Stimulated activated CD8-positive, alpha-beta memory T cell treated with anti-CD3 and anti-CD28 coated beads, Interleukin-7, amount 100 ng/mL, for 1 hour (primary cell): ENCODE measurements around the gene INPP4A.

Source experiments
- DNase-seq, 2 donors: peaks; one replicate each; pipeline ENCODE4 v3.0.0-alpha.2; 2020; ENCODE audit warnings: low read depth in 2 of 2

INPP4A gene

DNA sequence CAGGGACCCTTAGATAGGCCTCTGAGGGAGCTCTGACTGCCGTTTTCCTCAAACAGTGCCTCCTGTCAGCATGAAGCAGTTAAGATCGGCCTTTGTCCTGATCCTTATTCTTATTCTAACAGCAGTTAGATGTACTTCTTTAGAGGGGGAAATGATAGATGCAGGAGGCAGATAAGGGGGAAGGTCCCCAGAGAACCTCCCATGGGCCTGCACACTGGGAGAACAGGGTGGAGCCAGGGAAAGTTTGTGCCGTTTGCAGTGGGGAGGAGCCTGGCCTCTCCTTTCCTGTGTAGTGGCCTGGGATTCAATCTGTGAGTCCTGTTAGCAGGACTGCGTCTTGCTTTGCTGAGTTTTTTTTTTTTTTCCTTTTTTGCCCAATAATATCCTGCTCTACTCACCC, 7.9 kb upstream of the INPP4A start:
- no peak for DNase-seq

DNA sequence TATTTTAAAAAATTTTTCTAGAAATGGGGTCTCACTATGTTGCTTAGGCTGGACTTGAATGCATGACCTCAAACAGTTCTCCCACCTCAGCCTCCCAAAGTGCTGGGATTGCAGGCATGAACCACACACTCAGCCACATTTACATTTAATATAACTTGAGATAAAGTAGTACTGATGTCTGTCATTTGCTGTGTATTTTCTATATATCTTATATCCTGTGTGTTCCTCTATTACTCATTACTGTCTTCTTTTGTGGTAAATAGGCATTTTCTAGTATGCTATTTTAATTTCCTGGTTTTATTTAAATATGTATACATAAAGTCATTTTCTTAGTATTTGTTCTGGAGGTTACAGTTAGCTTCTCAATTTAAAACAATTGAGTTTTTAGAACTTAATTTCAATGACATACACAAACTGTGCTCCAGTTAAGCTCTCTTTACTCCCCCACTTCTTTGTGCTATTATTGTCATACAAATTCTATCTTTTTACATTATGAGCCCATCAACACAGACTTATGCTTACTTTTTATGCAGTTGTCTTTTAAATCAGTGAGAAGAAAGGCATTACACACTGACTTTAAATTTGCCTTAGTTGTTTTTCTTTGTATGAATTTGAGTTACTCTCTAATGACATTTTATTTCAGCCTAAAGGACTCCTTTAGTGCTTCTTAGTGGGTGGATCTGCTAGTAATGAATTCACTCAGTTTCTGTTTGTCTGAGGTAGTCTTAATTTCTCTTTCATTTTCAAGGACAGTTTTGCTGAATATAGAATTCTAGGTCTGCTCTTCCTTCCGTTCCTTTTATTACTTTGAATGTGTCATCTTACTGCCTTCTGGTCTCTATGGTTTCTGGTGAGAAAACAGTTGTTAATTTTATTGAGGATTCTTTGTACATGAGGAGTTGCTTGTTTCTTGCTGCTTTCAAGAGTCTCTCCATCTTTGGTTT, 6.2 kb upstream of the INPP4A start:
- DNase-seq = no peak

DNA sequence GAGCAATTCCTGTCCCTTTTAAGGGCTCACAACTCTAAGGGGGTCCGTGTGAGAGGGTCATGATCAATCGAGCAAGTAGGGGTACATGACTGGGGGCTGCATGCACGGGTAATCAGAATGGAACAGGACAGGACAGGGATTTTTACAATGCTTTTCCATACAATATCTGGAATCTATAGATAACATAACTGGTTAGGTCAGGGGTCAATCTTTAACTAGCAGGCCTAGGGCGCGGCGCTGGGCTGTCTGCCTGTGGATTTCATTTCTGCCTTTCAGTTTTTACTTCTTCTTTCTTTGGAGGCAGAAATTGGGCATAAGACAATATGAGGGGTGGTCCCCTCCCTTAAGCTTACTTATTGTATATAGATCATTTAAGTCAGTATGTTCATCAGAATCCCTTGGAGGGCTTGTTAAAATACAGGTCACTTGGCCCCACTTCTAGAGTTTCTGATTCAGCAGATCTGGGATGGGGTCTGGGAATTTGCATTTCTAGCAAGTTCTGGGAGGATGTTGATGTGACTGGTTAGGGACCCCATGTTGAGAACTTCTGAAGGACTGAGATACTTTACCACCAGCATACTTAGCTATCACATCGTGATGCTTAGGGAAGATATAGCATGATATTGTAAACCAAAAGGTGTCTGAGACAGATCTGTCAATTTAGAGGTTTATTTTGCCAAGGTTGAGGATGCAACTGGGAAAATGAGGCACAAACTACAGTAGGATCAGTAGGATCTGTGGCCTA, 2.8 kb upstream of the INPP4A start:
- no peak for DNase-seq

DNA sequence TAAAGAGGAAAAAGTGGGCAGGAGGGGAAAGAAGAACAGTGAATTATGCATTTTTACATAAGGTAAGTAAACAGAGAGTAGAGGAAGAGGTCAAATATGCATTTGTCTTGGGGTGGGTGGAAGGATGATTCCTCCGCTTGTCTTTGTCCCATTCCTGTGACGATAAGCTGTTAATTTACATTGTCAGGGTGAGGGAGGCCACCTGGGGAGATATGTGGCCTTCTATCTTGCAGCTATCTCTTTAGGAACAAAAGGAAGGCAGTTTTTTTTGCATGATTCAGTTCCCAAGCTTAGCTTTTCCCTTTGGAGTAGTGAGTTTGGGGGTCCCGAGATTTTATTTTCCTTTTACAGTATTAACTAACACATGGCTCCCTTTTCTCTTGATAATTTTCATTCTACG, 2.2 kb upstream of the INPP4A start:
- no peak for DNase-seq

DNA sequence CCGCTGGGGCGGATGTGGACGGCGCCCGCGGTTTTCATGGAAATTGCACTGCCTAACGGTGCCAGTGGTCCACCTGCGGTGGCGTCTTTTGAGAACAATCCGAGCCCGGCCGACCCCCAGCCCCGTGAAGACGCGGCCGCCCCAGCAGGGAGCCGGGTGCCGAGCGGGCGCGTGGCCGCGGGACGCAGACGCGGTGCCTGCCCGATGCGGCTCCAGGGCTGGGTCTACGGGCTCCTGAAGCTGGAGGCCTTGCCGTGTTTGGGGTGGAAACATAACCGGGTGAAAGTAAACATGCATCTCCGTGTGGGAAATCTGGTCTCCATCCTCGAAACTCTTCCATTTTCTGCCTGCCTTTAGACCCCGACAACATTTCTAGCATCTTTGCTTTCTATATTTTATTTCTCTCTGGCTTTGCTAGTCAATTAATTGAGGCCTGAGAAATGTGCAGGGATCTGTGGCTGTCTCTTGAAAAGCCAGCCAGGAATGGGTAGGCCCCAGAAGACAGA, 572 bp downstream of the INPP4A start:
- no peak for DNase-seq

DNA sequence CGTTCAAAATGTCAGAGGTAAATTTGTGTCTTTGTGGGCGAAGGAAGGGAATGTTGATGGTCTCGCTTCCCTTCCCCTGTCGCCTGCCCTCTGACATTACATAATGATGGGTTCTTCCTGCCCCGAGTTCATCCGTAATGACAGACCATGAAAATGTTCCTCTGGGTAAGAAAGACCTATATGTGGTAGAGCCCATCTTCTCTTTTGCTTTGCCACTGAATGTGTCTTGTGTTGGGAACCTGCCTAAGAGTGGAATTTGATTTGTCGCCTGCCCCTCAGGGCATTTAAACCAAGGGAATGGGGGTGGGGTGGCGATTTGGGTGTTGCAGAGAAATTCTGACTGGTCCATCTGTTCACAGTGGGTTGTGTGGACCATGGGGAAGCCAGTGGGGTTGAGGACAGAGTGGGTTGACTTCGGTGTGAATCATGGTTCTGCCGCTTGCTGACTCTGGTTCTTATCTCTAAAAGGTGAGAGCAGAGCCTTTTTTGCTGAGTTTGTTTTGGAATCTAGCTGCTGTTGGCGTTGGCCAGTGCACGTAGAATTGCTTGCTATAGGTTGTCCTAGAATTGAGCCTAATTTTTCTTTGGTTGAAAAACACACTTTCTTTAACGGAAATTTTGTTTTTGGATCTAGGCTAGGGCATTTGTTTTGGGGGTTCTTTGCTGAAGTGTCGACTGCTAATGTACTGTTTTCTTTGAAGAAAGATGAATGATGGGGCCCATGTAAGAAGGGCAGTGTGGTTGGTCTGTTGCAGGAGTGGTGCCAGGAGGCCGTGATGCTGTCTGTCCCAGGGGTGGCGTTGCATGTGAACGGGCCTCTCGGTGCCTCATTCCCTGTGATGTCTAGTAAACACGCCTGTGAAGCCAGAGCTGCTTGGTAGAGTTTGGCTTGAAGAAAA, 1.3 kb downstream of the INPP4A start:
- no peak for DNase-seq

DNA sequence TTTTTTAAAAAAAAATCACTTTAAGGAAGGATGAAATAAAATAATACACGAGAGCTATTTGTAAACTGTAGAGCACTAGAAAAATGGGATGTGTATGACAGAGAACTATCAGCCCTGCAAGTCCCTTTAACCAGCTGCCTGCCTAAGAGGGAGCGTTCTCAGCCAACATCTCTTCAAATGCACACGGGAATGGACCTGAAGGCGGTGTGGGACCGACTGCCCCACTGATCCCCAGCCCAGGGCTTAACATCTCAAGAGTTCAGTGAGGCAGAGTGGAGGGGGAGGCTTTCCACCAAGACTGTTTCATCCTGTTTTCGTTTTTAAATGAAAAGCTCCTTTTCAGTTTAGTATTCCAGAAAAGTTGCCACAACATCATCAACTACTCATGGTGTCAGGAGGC, 2.2 kb downstream of the INPP4A start:
- no peak for DNase-seq

DNA sequence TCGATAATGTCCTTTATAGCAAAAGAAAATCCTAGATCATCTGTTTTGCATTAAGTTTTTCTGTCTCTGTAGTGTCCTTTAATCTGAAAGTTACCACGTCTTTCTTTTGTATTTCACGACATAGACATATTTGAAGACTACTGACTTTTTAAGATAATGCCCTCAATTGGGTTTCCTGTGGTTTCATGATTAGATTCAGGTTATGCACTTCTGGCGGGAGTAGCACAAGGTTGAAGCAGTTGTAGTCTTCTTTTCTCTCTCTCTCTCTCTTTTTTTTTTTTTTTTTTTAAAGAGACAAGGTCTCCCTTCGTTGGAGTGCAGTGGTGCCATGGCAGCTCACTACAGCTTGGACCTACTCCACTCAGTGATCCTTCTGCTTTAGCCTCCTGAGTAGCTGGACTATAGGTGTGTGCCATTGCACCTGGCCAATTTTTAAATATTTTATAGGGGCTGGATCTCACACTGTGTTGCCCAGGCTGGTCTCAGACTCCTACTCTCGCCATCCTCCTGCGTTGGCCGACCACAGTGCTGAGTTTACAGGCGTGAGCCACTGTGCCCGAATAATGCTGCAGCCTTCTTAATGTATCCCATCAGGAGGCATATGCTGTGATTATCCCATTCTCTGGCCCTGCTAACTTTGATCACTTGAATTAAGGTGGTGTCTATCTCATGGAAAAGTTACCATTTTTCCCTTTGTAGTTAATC, 3.9 kb downstream of the INPP4A start:
- DNase-seq = no peak

DNA sequence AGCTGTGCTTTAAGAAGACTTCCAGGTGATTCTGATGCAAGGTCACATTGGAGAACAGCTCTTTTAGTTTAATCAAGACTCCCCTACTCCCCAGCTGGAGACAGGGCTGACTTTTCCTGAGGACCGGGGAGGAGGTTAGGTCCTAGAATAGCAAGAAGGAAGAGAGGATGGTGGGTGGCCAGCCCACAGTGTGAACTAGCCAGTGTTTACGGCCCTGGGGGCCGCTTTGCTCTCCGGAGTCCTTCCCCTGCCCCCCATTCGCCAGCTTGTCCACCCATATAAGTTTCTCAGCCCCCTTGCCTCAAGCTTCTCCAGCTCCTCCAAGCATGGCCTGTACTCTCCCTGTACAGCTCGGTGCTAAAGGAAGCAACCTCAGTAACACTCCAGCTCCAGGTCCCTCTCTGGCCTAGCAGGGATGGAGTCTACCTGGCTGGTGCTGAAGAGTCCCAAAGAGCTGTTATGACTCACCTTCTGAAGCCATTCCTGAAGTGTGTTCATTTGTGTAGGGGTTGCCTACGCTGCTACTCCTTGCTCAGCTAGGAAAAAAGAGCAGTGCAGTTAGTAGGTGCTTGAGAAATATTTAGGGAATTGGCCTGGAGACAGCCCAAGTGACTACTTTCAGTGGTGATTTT, 7.9 kb downstream of the INPP4A start:
- DNase-seq = no peak

DNA sequence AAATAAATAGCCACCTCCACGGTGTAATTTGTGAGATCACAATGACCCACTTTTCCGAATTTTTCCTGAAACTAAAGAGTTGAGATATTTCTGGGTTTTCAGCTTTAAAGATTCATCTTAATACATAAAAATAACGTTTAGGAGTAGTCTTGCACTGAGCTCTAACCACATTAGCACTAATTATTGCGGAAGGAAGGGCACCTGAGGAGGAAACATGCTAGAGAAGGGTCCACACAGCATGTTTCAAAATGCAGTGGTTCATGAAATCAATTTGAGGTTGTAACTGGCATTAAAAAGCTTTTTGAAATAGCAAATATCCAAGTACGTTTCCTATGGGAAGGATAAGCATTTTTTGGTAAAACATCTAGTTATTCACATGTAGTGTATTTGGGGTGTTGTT, 8.4 kb downstream of the INPP4A start:
- no peak for DNase-seq

DNA sequence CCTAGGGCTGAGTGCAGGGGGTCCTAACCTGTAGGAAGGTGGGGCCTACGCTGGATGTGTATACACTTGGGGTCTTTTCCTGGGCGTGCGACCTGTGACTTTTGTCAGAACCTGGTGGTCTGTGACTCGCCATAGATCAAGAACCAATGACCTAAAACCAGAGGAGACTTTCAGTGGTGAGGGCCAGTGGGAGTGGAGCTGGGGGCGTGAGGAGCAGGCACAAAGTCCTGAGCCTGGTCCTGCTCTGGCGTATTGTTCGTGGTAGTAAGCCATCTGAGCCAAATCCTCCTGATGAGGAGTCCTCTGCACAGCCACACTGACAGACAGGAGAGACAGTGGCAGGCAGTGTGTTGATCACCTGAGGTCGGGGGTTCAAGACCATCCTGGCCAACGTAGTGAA, 8.9 kb downstream of the INPP4A start:
- no peak for DNase-seq

DNA sequence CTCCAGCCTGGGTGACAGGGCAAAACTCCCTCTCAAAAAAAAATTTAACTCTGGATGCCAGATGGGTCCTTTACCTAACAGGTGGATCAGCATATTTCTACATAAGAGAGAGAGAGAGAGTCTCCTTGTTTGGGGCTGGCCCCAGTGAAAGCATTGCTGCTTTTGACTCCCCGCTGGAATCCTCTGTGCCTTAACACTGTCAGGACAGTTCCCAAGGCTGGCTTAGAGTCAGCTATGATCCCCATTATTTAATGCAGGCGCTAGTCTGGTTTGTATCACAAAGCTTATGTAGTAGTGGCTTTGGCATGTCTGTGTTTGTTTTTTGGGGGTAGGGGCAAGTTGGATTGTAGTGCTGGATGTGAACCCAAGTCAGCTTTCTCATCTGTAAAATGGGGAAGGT, 9.4 kb downstream of the INPP4A start:
- no peak for DNase-seq

DNA sequence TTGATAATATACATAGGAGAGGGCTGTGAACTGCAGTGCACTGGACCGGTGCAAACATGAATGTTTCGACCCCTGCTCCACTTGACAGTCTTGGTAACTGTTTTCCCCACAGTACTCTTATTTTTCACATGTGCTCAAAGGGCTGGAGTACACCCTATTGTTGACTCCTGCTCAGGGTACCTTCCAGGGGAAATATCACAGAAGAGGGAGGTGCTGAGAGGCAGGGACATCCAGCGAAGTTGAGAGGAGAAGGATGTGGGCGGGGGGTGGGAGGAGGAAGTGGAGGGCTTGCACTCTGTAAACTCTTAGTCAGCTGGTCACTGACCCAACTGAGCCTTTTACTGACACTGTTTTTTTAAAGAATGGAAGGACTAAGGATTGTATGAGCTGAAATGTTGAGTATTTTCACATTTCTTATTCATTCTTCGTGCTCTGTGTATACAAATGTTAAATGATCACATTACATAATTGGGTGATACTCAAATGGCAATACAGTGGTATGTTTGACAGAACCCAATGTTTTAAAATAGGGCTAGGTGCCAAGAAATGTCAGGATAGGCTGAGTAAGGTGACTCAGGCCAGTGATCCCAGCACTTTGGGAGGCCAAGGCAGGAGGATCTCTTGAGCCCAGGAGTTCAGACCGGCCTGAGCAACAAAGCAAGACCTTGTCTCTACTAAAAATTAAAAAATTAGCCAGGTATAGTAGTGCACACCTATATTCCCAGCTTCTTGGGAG, 10.0 kb downstream of the INPP4A start:
- DNase-seq = no peak

DNA sequence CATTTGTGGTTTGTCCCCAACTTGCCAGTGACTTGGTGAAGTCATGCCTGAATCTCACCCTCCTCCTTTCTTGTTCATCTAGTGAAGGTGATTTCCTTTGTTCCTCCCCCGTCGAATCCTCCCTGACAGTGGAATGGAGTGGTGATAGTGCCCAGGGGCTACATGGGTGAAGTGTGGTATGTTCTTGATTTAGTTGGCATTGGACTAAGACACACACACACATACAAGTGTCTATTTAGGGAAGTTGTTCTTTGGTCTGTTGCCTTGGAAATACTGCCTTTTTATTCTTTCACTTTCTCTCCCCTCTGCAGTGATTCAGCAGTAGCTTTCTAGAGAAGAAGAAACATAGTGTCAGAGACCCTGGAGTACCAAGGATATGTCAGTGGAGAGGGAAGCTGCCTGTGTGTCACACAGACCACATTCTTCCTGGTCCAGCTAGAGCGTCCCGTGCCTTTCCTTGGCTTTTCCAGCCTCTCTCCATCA, 10.9 kb downstream of the INPP4A start:
- no peak for DNase-seq

DNA sequence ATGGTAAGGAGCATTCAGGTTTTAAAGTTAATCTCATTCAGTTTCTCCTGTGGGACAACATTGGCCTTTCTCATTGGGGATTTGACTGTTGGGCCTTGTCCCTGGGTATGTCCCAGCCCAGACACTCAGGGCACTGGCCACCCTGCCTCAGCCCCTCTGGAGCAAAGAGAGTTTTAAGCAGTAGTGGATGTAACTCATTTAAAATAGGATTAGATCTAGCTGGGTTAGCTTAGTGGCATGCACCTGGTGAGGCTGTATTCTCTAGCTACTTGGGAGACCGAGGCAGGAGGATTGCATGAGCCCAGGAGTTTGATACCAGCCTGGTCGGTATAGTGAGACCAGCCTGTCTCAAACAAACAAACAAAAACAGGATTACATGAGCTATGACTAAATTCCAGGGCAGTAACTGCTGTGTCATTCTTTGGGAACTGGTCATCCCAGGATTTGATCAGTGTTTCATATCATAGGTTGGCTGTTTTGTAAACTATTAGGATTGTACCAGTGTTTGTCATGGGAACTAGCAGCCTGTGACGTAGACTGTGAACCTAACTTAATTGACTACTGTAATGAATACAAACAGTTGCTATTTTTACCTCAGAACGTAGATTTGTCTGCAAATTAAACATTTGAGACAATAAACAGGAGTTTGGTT, 12.5 kb downstream of the INPP4A start:
- no peak for DNase-seq

DNA sequence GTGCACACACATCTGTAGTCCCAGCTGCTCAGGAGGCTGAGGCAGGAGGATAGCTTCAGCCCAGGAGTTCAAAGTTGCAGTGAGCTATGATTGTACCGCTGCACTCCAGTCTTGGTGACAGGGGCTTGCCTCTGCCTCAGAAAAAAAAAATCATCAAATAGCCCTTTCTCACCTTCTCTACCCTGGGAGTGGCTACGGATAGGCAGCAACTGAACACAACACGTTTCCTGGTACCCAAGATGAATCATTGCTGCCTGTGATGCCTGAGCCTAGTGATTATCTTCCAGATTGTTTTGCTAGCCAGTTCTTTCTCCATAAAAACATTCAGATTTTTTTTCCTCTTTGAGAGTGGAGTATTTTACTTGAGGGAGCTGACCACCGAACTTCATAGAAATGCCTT, 13.5 kb downstream of the INPP4A start:
- no peak for DNase-seq

DNA sequence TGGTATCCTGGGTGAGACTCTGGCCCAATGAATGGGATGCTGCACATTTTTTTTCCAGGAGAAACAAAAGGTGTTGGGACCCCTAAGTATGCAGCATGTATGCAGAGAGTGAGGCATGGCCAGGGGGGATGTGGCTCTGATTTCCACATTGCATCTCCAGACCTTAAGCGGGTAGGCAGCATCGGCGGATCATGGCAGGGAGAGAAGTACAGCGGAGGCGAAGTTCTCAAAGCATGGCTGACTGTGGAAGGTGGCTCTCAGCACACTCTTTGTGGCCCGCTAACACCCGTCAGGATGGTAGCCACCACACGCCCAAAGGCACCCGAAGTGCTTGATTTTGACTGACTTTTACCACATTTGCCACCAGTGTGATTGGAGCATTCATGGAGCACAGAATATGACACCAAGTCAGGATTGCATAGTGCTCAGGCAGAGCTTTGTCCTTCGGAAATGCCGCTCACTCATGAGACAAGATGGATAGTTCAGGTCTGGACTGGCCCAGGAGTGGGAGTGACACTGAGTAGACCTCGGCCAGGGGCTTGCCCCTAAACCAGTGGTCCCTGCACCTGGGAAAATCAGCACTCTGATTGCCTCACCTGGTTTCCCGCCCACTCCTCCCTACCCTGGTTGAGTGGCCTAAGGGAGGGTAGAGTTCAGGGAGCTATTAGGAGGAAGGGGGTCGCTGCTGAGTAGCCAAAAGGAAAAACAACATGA, 14.2 kb downstream of the INPP4A start:
- DNase-seq = no peak

DNA sequence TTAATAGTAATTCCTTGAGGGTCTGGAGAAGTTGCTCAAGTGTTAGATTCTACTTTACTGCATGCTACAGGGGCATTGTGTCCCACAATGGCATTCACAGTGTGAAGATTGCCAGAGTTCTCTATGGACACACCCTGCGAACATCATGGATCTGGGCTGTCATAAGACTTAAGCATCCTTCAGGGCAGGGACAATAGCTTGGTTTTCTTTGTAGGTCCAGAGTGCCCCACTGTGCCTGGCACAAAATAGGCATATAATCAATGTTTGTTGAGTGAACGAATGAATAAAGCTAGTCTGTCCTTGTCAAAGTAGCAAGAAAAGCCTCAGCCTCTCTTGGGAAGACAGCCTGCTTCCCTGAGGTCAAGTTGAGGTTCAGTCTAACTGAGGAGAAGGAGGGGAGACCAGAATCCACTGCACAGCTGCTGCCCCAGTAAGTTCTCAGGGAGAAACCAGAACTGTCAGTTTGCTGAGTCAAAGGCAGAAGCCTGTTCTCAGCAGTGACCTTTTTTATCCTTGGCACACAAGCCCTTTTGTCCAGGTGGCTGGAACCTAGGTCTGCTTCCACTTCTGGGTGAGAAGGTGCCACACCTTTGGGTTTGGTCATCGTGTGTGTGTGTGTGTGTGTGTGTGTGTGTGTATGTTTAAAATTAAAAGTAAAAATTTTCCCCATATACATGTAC, 15.0 kb downstream of the INPP4A start:
- no peak for DNase-seq
